Large intestine (tissue), 3 donors: ENCODE data around the gene IARS1. TPM values are rescaled to one million over a fixed set of nuclear protein-coding genes. Genes with fewer than 3 reads are reported as not detected.

Experiments
- DNase-seq, 2 donors: peaks; one replicate each; pipeline versions ENCODE4 v3.0.0 to v3.0.0-alpha.2; 2013
- H3K27ac ChIP-seq: one replicate; pipeline ENCODE4 v1.5.1; 2013; ENCODE audit warnings: low read length
- H3K27me3 ChIP-seq: 2 replicates; pipeline ENCODE4 v1.6.1; 2013; ENCODE audit warnings: low read length; ENCODE audit not compliant: control insufficient read depth, insufficient read depth
- H3K36me3 ChIP-seq: 2 replicates; pipeline ENCODE4 v1.6.1; 2013; ENCODE audit warnings: low read length; ENCODE audit not compliant: control insufficient read depth, insufficient read depth
- H3K4me1 ChIP-seq: one replicate; pipeline ENCODE4 v1.6.1; 2013; ENCODE audit warnings: low read length; ENCODE audit not compliant: control insufficient read depth, insufficient read depth
- H3K4me3 ChIP-seq: one replicate; pipeline ENCODE4 v1.5.1; 2013; ENCODE audit warnings: low read length
- H3K9me3 ChIP-seq: one replicate; pipeline ENCODE4 v1.6.1; 2013; ENCODE audit warnings: mild to moderate bottlenecking, low read depth, low read length, moderate library complexity; ENCODE audit not compliant: control insufficient read depth
- WGBS: methylation state at CpG from one replicate; pipeline ENCODE4 v1.1.5; 2013; ENCODE audit warnings: low lambda C conversion rate; ENCODE audit not compliant: insufficient coverage; 5-methylcytosine and 5-hydroxymethylcytosine counted together
- polyA plus RNA-seq: library from polyadenylated mRNA; unstranded; fragments of 120-200 nt; gene quantifications from one replicate; pipeline ENCODE4 v1.2.1, GENCODE V29; 2013

IARS1 gene
- polyA plus RNA-seq, 1 donor = 60.5 TPM

GRCh38 chr9:92279302-92279701 lies 14.2 kb downstream of the IARS1 start:
- Histone ChIP-seq H3K4me1 (no peaks in the 10 kb centered on the region), H3K9me3 (no peaks in the 10 kb centered on the region), H3K36me3 (peaks cover 77% of the 10 kb centered on the region), H3K27ac (no peak overlapping the region), H3K27me3 (no peaks in the 10 kb centered on the region), H3K4me3 (no peak overlapping the region)
- DNase-seq = no peak
- WGBS = 100% methylated on average over 1 of the region's 1 CpG

DNA sequence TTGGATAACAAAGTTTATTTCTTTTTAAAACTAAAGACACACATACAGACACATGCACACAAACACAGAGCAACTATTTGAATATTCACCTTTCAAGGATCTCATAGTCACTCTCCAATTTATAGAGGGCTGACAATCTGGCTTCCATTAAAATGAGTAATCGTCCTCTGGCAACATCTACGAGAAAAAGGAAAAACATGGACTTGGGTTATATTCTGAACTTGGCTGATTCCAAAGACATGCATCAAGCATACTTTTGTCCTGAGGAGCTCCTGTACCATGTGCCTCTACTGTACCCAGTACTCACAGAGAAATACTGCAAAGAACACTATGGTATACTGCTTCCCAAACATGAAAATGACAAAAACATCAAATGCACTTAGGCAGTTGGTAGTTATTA lies 15.4 kb downstream of the IARS1 start:
- no peaks in the 10 kb centered on the region for H3K4me1 ChIP-seq
- H3K36me3 ChIP-seq = peaks cover 76% of the 10 kb centered on the region
- H3K27ac ChIP-seq = no peak overlapping the region
- H3K27me3 ChIP-seq = no peaks in the 10 kb centered on the region
- 83% methylated on average over 1 of the region's 2 CpGs for WGBS
- no peak overlapping the region for H3K4me3 ChIP-seq
- DNase-seq = no peak
- H3K9me3 ChIP-seq = no peaks in the 10 kb centered on the region

DNA sequence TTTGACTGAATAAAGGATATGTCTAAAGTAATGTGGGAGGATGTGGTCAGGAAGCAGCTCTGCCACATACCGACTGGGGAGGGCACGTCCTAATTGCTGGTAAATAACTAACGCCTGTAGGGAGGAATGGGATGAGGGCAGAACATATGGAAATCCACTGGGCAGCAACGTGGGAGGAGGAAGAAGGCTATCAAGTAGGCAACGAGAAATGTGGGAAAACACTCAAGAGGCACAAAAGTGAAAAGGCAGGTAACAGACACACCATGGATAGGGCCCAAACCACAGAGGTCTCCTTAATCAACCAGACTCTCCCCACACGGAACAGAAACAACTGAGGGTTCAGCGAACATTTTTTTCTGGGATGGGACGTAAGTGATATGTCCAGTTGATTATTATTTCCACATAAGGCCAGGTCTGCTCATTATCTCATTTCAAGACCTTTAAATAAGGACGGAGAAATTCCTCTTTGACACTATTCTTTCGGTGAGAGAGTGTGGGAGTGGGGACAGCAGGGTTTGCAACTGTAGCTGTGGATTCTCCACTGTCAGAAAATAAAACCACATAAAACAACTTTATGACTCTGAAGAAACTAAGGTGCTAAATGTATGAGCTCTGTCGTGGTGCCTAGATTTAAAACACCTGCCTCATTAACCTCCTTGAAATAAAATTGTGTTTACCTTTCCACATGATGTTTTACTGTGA lies 17.0 kb downstream of the IARS1 start:
- WGBS = 100% methylated on average over 1 of the region's 11 CpGs
- H3K4me3 ChIP-seq = no peak overlapping the region
- DNase-seq = no peak
- no peaks in the 10 kb centered on the region for H3K4me1 ChIP-seq
- no peaks in the 10 kb centered on the region for H3K27me3 ChIP-seq
- H3K36me3 ChIP-seq = peaks cover 70% of the 10 kb centered on the region
- no peaks in the 10 kb centered on the region for H3K9me3 ChIP-seq
- no peak overlapping the region for H3K27ac ChIP-seq

GRCh38 chr9:92275541-92275940 lies 18.0 kb downstream of the IARS1 start:
- no peaks in the 10 kb centered on the region for H3K9me3 ChIP-seq
- DNase-seq = no peak
- H3K4me3 ChIP-seq = no peak overlapping the region
- no peak overlapping the region for H3K27ac ChIP-seq
- peaks cover 75% of the 10 kb centered on the region for H3K36me3 ChIP-seq
- H3K27me3 ChIP-seq = no peaks in the 10 kb centered on the region
- WGBS = 100% methylated on average over 1 of the region's 6 CpGs
- no peaks in the 10 kb centered on the region for H3K4me1 ChIP-seq

DNA sequence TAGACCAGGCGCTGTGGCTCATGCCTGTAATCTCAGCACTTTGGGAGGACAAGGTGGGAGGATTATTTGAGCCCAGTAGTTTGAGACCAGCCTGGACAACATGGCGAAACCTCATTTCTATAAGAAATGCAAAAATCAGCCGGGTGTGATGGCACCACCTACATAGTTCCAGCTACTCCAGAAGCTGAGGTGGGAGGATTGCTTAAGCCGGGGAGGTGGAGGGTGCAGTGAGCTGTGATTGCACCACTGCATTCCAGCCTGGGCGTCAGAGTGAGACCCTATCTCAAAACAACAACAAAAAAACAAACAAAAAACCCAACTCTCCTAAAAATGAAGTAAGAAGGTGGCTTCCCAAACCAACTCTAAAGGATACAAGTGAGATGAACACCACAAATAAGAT lies 23.0 kb downstream of the IARS1 start:
- no peaks in the 10 kb centered on the region for H3K4me1 ChIP-seq

DNA sequence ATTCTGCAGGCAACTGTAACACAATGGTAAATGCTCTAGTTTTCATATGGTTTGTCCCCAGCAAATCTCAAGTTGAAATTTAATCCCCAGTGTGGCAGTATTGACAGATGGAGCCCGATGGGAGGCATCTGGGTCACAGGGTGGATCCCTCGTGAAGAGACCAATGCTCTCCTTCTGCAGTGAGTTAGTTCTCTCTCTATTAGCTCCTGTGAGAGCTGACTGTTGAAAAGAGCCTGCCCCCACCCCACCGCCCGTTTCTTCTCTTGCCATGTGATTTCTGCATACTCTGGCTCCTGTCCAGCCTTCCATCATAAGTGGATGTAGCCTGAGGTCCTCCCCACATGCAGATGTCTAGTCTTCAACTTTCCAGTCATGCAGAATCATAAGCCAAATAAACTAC lies 27.0 kb downstream of the IARS1 start:
- Histone ChIP-seq H3K4me1 (no peaks in the 10 kb centered on the region), H3K27ac (no peak overlapping the region), H3K27me3 (no peaks in the 10 kb centered on the region), H3K36me3 (peaks cover 87% of the 10 kb centered on the region), H3K9me3 (no peaks in the 10 kb centered on the region), H3K4me3 (no peak overlapping the region)
- no CpG with 5 or more reads among the region's 4 CpGs for WGBS
- no peak for DNase-seq

More for the DNA sequence above, 23.0 kb downstream of the IARS1 start:
- Histone ChIP-seq H3K36me3 (peaks cover 75% of the 10 kb centered on the region), H3K27me3 (no peaks in the 10 kb centered on the region), H3K9me3 (no peaks in the 10 kb centered on the region), H3K27ac (no peak overlapping the region), H3K4me3 (no peak overlapping the region)
- WGBS = no CpG with 5 or more reads among the region's 5 CpGs
- no peak for DNase-seq

DNA sequence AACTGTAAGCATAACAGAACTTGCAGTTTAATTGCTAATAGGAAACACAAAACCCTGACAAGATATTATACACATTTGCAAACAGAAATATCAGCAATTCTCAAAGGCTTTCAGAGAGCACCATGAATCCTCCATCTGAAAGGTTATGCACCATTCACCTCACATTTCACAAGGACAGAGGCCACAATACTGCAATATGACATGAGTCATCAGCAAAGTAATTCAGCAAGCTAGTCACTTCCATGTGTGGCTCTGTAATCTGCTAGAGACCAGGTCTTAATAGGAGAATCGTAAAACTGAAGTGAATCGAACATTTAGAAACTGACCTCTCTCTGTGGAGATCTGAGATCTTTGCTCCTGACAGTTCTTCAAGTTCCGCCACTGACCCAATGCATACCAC lies 28.3 kb downstream of the IARS1 start:
- no peak overlapping the region for H3K27ac ChIP-seq
- WGBS = no CpG with 5 or more reads among the region's 3 CpGs
- peak; percentile 10 to 16 for DNase-seq
- H3K4me1 ChIP-seq = no peaks in the 10 kb centered on the region
- no peaks in the 10 kb centered on the region for H3K27me3 ChIP-seq
- peaks cover 88% of the 10 kb centered on the region for H3K36me3 ChIP-seq
- no peak overlapping the region for H3K4me3 ChIP-seq
- H3K9me3 ChIP-seq = no peaks in the 10 kb centered on the region

DNA sequence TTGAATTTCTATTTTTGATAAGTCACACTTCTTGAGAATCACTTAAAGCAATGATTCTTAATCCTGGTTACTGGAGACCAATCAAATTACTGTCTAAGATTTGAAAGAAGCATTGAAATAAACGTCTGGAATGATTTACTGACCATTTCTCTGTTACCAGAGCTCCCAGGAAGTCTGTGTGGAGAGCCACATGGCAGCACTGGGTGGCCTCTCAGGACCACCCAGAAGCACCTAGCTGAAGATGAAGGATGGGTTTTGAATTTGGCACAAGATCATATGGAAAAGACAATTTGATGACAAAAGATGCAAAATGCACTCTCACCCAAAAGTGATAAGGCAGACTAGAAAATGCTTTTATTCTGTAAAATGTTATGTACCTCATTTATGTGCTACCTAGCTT lies 30.4 kb downstream of the IARS1 start:
- Histone ChIP-seq H3K9me3 (no peaks in the 10 kb centered on the region), H3K27ac (no peak overlapping the region), H3K36me3 (peaks cover 87% of the 10 kb centered on the region), H3K4me1 (no peaks in the 10 kb centered on the region), H3K4me3 (no peak overlapping the region), H3K27me3 (no peaks in the 10 kb centered on the region)
- DNase-seq = no peak
- no CpG with 5 or more reads among the region's 1 CpG for WGBS

GRCh38 chr9:92257327-92257726 lies 36.2 kb downstream of the IARS1 start:
- WGBS = no CpG with 5 or more reads among the region's 2 CpGs

GRCh38 chr9:92254381-92255337 lies 38.8 kb downstream of the IARS1 start:
- H3K27me3 ChIP-seq = no peaks in the 10 kb centered on the region
- DNase-seq = no peak
- WGBS = 100% methylated on average over 1 of the region's 19 CpGs
- no peaks in the 10 kb centered on the region for H3K9me3 ChIP-seq
- H3K36me3 ChIP-seq = peaks cover 88% of the 10 kb centered on the region
- H3K4me1 ChIP-seq = no peaks in the 10 kb centered on the region
- no peak overlapping the region for H3K27ac ChIP-seq
- H3K4me3 ChIP-seq = no peak overlapping the region

More at GRCh38 chr9:92257327-92257726, 36.2 kb downstream of the IARS1 start:
- Histone ChIP-seq H3K27me3 (no peaks in the 10 kb centered on the region), H3K4me1 (no peaks in the 10 kb centered on the region), H3K9me3 (no peaks in the 10 kb centered on the region), H3K36me3 (peaks cover 89% of the 10 kb centered on the region), H3K27ac (no peak overlapping the region), H3K4me3 (no peak overlapping the region)
- no peak for DNase-seq
